C1 segment of cervical spinal cord (tissue), 14 donors: ENCODE data around the gene HOXA3.
A peak's percentile ranks its signal among the peaks of the same experiment; 100 is the strongest.

Experiments
- DNase-seq, 14 donors: peaks; one replicate each; lab custom pipeline; 2025; lab: John Stamatoyannopoulos, UW

The HOXA3 gene

DNA sequence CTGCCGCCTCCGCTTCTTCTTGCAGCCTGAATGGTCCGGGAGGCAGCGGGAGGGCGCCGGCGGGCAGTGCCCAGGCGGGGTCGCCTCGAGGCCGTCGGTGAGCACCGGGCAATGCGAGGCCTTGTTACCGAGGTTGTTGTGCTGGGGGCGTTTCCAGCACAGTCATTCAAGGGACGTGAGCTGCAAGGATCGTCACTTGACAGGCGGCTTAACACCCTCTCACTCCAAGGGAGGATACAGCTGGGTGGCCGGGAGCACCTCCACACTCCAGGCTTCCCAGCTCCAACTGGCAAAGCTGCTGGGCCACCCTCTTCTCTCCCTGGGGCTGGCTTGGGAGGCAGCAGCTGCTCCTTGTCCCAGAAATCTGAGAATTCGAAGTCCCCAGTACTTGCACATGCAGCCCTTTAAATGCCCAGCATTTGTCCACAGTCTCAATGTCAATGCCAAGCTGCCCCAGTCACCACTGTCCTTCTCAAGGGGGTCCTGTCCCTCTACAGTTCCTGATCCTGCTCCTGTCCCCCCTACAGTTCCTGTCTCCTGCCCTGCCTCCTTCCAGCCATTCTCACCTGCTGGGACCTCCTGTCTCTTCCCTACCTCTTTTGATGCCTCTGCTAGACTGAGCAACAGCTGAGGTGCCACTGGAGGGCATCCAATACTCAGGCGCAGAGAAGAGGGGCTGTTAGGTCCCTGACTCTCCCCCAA lies 37.1 kb upstream of the HOXA3 start:
- no peak for DNase-seq

DNA sequence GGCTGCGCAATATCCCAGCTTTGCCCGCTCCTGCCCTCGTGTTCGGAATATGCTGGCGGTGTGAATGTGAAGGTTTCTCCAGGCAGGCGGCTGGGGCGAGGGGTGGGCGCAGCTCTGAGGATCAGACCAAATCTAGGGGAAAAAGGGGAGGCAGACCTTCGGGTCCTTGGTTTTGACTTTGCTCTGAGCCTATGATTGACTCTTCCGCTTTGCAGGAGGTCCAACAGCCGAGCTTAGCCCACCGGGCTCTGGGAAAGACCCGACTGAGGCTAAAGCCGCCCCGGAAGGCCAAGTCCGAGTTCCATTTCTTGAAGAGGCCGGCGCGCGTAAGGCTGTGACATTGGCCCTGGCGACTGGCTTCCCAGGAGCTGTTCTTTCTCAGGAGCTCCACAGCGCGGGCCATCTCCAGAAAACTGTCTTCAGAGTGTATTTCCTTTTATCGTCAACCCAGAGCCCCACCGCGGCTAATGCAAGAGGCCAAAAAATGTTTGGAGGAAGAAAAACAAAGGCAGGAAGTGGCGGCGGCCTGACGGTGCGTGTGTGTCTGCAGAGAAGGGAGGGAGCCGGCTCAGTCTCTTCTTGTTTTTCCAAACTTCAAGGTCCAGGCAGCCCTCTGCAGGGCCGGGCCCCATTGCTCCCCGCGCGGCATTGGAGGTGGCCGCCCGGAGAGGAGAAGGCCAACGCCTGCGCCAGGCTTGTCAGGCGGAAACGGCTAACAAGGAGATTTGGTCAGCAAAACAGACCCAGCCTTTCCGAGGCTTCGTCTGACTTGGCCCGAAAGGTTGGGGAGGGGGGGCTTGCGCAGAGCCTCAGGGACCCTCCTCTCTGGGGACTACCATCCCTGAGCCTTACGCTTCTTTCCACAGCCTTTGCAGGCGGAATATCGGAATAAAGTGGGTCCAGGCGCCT lies 36.3 kb upstream of the HOXA3 start:
- no peak for DNase-seq

DNA sequence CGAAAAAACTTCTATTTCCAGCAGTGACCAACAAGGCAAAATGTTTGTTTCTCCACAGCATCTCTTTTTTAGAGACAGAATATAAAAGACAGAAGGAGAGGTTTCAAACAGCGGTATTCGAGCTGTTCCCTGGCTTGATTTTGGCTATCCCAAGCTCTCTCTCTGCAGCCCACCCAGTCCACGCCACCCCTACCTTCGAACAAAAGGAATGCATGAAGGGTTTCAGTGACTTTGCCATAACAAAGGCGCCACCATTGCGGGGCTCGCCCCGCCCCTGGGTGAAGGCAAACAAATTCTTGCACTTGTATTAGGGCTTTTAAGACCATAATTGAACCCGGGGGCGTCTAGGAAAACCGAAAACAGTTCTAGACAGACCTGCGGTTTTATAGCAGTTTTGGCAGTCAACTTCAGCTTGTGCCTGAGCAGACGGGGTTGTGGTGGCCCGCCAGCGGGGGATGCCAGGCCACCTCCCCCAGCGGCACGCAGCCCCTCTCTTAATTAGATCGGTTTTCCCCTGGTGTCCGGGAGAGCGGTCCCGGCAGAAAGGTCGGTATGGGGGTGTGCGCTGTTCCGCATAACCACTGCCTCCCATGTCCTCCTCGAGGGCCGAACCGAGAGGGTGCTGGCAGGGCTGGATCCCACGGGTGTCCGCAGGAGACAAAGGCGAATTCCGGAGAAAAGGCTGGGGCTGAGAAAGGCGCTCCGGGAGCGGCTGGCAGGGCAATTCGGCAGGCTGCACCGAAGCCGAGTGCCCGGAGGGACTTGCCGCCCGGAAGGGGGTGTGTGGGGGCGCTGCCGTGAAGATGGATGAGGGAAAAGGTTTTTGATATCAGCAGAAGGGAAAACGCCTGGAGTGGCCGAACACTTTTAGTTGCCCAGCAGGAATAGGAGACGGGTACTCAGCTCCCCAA lies 35.3 kb upstream of the HOXA3 start:
- DNase-seq: no peak

DNA sequence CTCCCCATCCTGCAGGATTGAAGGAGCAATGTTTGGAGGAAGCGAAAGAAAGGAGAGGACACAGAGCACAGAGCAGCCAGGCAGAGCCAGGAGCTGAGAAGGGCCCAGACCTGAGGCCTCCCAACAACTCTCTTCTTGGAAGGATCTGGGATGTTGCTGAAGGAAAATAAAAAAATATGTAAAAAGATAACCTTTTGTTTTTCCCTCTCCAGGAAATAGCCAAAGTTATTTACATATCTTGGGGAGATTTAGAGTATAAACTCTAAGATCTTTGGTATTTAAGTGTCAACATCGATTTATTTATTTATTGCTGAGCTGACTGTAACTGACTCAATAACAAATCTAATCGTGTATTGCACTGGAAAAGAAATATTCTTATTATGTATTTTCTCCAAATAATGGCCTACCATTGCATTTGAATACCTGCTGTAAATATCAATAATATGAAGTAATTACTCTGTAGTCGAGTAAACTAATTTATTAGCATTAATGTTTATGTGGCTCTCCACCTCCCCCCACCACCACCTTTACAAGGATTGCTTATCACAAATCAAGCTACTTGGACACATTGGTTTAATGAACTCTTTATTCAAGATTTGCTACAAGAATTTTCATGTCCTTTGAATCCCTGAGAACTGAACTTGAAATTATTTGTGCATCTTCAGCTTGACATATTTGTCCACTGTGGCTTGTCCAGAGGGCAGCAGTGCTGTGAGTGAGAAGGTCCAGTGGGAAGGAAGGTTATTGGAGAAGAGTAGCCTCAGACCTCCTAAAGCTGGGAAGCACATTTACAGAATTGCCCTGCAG lies 34.5 kb upstream of the HOXA3 start:
- no peak for DNase-seq

DNA sequence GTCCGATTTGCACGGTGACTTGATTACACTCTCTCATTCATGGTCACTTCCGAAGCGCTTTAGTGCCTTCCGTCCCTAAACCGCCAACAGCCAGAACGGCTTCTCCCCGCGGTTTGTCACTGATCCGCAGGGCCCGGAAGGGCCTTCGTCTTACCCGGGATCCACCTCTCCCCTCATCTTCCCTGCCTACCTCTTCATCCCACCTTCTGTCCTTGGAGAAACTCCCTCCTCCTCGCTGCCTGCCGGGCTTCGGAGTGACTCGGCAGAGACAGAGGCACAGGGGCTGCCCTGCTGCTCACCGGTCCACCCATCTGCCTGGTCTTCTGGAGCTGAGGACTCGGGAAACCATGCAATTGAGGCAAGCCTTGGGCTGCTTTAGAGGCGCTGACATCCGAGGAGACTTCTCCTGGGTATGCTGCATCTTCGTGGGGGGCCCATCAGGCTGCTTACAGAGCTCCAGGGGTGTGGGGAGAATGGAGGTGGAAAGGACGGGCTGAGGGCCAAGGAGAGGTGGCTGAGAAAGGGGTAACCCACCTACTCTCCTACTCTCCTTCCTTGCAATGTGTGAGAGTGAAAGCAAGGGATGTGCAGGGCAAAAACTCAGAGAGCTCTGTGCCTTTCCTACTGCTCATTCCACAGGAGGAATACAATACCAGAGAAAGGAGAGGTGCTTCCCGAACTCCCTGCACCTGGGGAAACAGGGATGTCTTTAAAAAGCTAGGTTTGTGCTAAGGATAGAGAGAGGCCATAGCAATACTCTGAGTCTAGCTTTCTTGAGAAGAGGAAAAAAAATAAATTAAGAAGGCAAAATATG lies 33.7 kb upstream of the HOXA3 start:
- no peak for DNase-seq

DNA sequence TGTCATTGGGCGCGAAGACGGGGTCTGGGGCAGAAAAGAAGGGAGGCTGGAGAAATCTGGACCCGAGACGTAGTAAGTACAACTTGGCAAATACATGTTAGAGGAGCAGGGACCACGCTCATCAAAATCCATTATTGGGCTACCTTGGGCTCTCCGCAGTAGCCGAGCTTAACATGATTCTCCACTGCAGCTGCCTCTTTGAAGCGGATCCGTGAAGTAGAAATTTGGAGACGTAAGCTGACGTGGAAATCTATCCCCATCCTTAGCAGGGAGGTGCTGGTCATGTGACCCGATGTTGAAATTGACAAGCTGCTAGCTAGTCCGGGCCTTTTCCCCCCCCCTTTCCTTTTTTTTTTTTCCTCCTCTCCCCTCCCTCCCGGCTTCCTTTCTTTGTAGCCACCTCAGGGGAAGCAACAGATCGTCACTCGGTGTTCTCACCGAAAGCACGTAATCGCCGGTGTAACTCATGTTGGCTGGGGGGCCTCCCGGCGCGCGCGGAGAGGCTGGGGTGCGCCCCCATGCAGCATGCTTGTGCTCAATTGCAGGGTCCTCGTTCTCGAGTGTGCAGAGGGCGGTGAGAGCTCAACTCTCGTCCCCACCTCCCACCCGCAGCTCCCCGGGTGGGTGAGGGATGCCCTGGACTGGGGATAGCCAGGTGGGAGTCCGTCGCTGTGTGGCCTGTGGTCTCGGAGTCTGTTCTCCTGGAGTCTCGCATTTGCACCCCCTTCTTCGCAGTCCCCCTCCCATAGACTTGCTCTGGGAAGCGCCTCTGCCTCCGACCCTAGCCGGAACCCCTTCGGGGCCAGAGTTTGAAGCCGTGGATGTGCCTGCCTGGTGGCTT lies 32.9 kb upstream of the HOXA3 start, which contains the start of gene HOXA11:
TSS of gene HOXA11 (minus strand) at position 220 of the 841 bp plus-strand sequence. CDS start at position 132, 88 bp downstream.
- DNase-seq: no peak

DNA sequence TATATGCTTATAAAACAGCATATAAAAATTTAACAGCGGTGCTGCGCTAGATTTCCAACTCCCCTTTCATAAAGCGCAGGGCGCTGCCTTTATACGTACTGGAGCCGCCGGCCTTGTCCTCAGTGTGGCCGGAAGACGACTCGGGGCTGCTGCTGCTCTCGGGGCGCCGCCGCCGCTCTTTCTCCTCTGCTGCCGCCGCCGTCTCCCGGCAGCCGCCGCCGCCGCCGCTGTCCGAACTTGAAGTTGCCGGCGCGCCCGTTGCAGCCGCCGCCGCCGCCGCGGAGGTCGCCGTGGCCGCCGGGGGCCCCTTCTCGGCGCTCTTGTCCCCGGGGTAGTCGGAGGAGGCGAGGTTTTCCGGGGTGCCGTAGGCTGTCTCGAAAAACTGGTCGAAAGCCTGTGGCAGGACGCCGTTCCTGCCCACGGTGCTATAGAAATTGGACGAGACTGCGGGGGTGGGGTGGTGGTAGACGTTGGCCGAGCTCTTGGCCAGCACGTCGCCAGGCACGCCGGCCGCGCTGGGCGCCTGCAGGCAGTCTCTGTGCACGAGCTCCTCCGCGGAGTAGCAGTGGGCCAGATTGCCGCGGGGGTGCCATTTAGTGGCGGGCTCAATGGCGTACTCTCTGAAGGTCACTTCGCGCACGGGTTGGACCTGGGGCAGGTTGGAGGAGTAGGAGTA lies 32.1 kb upstream of the HOXA3 start:
- DNase-seq: no peak

DNA sequence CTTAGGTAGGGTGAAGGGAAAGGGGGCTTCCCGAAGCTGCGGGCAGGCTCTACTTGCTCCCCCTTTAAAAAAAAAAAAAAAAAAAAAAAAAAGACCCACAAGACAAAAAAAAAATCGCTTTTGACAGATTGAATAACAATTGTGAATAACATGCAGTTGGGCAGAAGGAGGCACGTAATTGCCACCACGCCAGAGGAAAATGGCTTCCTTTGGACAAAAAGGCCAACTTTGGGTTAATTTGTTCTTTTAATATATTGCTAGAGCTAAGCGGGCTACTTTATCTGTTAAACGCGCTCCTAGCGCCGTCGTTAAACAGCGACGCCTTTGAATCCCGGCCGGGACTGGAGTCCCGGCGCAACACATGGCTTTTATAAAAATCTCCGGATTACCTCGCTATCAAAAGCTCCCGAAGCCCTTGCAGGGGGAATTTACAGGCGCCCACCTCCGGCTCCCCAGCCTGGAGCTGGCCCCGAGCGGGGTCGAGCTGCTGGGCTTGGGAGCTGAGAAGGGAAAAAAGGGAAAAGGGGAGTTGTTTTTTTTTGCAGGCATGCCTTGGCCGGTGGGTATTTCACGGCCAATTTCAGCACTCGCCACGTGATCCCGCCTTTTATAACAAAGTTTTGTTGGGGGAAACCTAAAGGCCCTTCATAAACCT lies 31.4 kb upstream of the HOXA3 start:
- DNase-seq: no peak

DNA sequence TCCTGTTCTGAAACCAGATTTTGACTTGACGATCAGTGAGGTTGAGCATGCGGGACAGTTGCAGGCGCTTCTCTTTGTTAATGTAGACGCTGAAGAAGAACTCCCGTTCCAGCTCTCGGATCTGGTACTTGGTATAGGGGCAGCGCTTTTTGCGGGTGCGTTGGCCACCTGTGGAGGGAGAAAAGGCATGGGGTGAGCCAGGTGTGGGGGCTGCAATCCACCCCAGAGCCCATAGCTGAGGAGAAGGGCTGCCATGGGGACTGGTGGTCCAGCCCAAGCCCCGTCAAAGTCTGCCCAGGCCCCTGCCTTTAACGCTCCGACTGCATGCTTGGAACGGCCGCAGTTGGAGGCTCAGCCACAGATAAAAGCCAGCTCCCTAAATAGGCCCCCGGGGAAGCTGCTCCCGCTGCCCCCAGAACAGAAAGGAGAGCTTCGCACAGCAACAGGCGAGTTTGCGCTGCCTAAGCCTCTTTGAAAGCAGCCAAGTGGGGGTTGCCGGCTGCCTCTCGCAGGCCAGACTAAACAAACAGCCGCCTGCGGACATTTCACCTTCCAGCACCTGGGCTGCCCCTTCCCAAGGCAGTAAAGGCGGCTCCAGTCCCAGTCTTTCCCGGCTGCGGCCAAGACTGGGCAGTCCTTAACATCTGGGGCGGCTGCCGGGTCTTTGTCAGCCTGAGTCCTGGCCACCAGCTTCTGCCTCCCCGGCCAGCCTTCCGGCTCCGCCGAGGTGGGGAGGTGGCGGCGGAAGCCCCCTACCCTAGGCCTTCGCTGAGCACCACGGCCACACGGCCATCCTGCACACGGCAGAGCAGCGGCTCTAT lies 30.7 kb upstream of the HOXA3 start:
- no peak for DNase-seq

DNA sequence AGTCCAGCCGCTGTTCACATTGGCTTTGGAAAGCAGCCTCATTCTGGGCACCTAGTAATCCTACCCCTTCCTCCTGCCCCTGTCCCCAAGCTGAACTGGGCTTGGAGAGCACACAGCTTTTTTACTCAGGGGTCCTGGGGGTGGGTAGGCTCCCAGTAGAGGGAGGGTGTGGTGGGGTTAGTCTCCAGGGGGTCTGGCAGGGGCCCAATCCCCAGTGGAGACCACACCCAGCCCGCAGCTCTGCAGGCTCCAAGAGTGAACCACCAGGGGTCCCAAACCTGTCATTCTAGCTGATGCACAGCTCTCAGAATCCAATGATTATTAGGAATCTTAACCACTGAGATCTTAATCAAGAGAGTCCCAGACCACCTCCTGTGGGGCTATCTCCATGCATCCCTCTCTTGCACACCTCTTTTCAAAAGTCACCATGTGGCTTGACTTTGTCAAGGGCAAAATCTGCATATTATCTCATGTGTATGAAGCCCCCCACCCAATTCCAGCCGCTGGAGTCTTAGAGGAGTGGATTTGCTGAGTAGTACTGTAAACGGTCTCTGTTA lies 30.0 kb upstream of the HOXA3 start:
- no peak for DNase-seq

DNA sequence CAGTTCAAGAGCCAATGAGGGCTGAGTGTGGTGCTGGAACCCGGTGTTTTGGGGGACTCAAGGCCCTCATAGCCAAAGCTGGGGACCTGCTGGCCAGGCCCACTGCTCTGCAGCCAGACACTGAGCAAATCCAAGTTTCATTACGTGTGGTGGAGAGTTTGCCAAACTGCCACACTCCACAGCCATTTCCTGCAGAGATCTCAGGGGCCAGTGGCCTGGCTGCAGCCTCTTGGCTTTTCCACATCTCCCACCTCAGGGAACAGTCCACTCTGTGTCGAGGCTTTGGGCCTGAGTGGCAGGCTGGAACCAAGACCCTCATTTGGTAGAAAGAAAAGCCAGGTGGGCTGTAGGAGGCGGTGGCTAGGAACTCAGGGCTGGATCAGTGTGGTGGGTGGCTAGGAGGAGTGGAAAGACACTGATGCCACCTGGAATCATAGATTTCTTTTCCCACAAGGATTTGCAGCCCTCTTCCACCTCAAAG lies 29.5 kb upstream of the HOXA3 start:
- DNase-seq: no peak

DNA sequence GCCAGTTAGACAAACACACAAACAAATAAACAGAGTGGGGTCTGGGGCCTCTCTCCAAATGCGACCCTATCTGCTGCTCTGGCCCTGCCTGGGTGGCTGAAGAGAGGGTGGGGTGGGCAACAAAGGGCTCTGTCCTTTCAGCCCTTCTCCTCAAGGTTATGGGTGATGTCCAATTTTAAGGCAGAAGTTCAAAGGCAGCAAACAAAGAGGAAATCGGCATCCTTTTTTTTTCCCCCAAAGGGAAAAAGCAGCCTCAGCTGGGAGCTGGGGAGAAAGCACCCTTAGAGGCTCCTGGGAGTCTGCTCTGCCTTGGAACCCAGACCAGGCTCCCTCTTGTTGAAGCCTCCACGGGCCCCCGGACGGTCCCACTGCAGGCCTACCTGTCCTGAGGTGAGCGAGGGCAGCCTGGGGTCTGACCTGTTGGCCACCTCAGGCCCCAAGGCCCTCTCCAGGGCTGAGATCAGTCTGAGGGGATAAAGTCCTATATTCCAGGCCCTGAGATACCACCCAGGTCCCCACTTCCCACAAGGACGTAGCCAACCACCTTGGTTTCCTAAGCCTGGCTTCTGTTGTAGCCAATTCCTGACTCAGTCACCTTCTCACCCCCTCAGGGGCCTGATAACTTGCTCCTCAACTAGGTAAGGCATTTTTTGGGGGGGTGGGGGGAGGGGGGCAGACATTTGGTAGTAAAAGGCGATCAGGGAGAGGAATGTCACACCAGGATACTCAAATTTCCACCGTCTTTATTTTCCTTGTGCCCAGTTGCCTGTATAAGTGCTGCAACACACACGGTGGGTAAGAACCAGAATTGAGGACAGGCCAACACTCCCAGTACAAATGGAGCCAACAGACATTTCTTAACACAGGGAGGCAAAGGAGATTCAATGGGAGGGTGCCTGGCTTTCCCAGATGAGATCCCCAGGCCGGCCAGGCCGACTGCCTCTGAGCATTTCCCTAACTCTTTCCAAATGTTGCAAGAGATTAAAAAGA lies 28.3 kb upstream of the HOXA3 start:
- DNase-seq: no peak

DNA sequence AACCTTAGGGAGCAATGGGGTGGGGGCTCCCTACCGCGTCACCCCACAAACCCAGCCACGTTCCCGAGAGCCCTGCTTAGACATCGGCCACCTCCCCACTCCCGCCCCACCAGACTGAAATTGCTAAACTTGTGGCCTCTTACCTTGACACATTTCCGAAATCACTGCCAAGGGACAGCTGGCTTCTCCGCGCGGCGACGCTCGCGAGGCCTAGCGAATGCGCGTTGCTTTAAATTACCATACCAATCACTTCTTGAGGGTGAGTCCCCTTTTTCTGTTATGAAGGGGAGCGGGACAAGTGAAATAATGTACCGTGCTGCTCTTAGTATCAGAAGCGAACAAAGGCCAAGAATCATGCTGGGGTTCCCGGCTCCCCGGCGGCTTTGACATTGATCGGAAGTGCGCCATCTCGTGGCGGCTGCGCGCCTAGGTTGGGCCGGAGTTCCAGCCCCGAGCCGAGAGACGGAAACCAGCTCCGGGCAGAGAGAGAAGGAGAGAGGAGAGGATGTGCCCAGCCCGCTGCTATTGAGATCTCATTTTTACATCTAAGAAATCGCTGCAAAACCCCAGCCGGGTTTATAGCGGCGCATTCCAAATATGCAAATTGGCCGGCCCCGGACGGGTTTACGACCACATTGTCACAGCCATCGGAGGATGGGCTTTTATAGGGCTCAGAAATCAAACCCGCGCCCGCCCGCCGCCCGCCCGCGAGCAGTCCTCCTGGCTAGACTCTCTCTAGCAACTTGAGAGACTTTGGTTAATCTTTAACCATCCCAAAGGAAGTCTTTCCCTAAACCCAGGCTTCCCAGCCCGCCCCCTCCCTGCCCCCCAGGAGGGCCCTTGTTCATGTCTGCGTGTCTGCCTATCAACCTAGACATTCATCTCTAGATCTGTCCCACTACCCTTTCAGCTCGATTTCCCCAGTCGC lies 27.4 kb upstream of the HOXA3 start:
- peak in 4 of 14 donors; percentile 2 to 46 (median 14) for DNase-seq

DNA sequence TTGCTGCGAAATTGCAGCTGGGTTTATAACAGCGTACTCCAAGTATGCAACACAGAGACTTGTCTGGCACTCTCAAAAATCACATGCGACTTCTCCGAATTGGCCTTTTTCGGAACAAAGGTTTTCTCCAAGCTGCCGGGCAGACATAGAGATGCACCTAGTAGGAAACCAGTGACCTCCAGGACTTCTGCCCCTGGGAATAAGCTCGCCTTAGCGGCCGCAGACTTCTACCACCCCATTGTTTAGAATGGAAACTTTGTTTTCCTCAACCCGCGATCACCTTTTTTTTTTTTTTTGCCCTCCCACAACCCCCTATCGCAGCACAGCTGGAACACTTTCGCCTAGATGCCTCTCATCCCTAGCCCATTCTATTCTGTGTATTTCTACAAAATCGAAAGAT lies 26.6 kb upstream of the HOXA3 start:
- DNase-seq: no peak
